ENCODE results near the gene MAP3K9. TPM values are rescaled to one million over a fixed set of nuclear protein-coding genes. Genes with fewer than 3 reads are reported as not detected.

MAP3K9 gene
- total RNA-seq, 2 donors from 2014 or later: 1.6 to 3.2 TPM

- no peaks in the 10 kb centered on the region for H3K36me3 ChIP-seq
- DNase-seq (ENCODE audit: low spot score): no peak
- H3K27ac ChIP-seq: no peak overlapping the region
- H3K9me3 ChIP-seq: no peaks in the 10 kb centered on the region
- TF ChIP-seq CTCF (IDR thresholded peaks at IDR 0.05): no peak
- no peak overlapping the region for H3K4me3 ChIP-seq
- H3K4me1 ChIP-seq: peaks cover 0 to 10% of the 10 kb centered on the region in 2 donors
- H3K27me3 ChIP-seq: no peaks in the 10 kb centered on the region
Observed at GRCh38 chr14:70814466-70814865, 5.2 kb upstream of the MAP3K9 start.

- peaks cover 0 to 6% of the 10 kb centered on the region in 2 donors for H3K27me3 ChIP-seq
- H3K9me3 ChIP-seq: no peaks in the 10 kb centered on the region
- TF ChIP-seq CTCF (IDR thresholded peaks at IDR 0.05): no peak
- H3K4me3 ChIP-seq: no peak overlapping the region
- DNase-seq (ENCODE audit: low spot score): no peak
- no peaks in the 10 kb centered on the region for H3K36me3 ChIP-seq
- peaks cover 0 to 25% of the 10 kb centered on the region in 2 donors for H3K4me1 ChIP-seq
- no peak overlapping the region for H3K27ac ChIP-seq
Observed at GRCh38 chr14:70812124-70812818, 3.0 kb upstream of the MAP3K9 start.

GRCh38 chr14:70811578-70811977 lies 2.3 kb upstream of the MAP3K9 start:
- no peaks in the 10 kb centered on the region for H3K36me3 ChIP-seq
- H3K9me3 ChIP-seq: no peaks in the 10 kb centered on the region
- no peak overlapping the region for H3K4me3 ChIP-seq
- DNase-seq (ENCODE audit: low spot score): no peak
- H3K27me3 ChIP-seq: peaks cover 0 to 6% of the 10 kb centered on the region in 2 donors
- H3K4me1 ChIP-seq: peaks cover 0 to 25% of the 10 kb centered on the region in 2 donors
- H3K27ac ChIP-seq: no peak overlapping the region
- no peak for TF ChIP-seq CTCF (IDR thresholded peaks at IDR 0.05)

- DNase-seq (ENCODE audit: low spot score): no peak
- Histone ChIP-seq H3K27me3 (peaks cover 0 to 6% of the 10 kb centered on the region in 2 donors), H3K4me1 (peaks cover 0 to 25% of the 10 kb centered on the region in 2 donors), H3K9me3 (no peaks in the 10 kb centered on the region), H3K36me3 (no peaks in the 10 kb centered on the region), H3K4me3 (no peak overlapping the region), H3K27ac (no peak overlapping the region)
- TF ChIP-seq CTCF (IDR thresholded peaks at IDR 0.05): no peak
Observed at GRCh38 chr14:70811050-70811449, 1.7 kb upstream of the MAP3K9 start.

GRCh38 chr14:70810621-70811020 lies 1.3 kb upstream of the MAP3K9 start:
- H3K9me3 ChIP-seq: no peaks in the 10 kb centered on the region
- no peak overlapping the region for H3K27ac ChIP-seq
- no peak for TF ChIP-seq CTCF (IDR thresholded peaks at IDR 0.05)
- H3K4me3 ChIP-seq: no peak overlapping the region
- H3K36me3 ChIP-seq: no peaks in the 10 kb centered on the region
- peaks cover 0 to 6% of the 10 kb centered on the region in 2 donors for H3K27me3 ChIP-seq
- no peak for DNase-seq (ENCODE audit: low spot score)
- peaks cover 0 to 25% of the 10 kb centered on the region in 2 donors for H3K4me1 ChIP-seq
